ENCODE measurements around the gene MYOD1.

The MYOD1 gene

DNA sequence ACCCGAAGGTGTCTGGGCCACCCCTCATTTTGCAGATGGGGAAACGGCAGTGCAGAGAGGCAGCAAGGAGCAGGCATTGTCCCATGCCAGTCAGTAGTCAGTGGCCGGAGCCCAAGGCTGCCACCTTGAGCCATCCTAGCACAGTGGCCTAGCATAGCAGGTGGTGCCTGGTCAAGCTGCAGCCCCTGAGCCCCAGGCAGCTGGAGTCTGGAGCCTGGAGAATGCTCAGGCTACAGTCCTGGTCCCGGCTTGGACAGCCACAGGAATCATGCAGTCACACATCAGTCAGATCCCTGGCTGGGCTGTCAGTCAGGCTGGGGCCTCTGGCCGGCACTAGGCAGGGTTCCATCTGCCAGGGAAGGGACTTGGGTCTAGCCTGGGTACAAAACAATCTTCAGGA is 33.8 kb downstream of the MYOD1 start:
- no peak overlapping the region for H3K4me3 ChIP-seq (ENCODE audit: low read depth, low read length)
- in situ Hi-C loops (cut with HindIII; ENCODE audit: low sequenced_read_pairs): no loop called here
- TF ChIP-seq CTCF (IDR thresholded peaks at IDR 0.05; ENCODE audit: low read depth, low read length): no peak
- no peak for DNase-seq (ENCODE audit: low read depth, low spot score)

DNA sequence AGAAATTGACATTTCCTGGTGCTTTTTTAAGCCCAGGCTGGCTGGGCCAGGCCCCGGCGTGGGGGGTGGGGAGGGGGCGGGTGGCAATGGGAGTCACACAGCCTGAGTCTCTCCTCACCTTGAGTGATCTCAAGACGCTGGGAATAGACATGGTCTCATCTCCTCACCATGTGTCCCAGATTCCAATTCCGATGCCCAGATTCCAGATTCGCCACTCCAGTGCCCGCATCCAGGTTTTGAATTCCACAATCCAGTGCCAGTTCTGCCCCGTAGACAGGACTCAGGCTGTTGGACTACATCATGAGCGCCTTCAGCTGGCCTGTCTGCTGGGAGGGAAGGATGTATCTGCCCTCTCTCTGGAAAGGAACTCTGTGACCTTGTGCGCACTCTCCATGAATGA is 34.3 kb downstream of the MYOD1 start:
- TF ChIP-seq CTCF (IDR thresholded peaks at IDR 0.05; ENCODE audit: low read depth, low read length): no peak
- no peak overlapping the region for H3K4me3 ChIP-seq (ENCODE audit: low read depth, low read length)
- no peak for DNase-seq (ENCODE audit: low read depth, low spot score)
- in situ Hi-C loops (cut with HindIII; ENCODE audit: low sequenced_read_pairs): no loop called here

DNA sequence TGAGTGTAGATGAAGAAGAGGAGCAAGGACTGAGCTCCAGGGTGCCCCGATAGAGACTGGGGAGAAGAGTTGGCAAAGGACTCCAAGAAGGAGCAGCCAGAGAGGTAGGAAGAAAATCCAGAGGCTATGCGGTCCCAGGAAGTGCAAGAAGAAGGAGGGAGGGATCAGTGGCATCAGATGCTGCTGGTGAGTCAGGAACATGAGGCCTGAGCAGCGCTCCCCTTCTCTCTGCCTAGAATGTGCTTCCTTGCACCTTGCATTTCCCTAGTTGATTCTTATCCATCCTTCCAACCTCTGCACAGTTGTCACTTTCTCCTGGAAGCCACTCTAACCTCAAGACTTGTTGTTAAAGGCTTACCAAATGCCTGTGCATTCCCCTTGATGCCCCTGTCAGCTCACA is 36.5 kb downstream of the MYOD1 start:
- DNase-seq (ENCODE audit: low read depth, low spot score): no peak
- in situ Hi-C loops (cut with HindIII; ENCODE audit: low sequenced_read_pairs): no loop called here
- no peak for TF ChIP-seq CTCF (IDR thresholded peaks at IDR 0.05; ENCODE audit: low read depth, low read length)
- no peak overlapping the region for H3K4me3 ChIP-seq (ENCODE audit: low read depth, low read length)

DNA sequence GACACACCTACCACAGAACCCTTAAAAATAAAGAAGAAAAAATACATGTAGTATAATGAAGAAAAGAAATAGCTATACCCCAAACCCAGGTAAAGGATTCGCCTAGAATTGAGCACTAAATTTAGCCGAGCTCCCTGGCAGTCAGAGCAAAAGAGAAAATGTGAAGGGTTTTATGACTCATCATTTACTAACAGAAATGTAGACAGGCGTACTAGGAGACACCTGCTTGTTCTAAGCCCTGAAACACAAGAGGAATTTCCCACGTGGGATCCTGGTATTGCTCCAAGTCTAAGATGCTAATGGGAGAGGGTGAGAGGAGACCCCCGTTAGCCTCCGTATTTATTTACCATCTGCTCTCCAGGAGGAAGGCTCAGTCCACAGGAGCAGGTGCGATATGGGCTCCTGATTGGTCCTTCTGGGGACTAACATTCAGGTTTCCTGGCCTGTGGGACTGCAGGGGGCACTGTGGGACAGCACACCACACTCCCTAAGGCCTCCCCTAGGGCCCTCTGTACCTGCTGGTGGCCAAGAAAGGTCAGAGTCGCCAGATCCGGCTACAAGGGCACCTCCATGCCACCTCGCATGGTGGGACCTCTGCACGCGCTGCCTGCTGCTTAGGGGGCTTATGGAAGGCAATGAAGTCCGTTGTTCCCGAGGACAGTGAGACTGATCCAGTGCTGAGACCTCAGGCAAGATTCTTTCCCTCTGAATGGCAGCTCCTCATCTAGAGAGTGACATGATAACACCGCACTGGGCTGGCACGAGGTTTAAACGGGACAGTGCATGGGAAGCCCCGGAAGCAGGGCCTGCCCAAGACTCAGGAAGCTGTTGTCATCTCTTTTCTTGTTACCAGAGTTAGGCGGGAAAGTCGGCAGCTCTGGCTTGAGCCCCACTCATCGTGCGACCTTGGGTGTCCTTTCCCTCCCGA is 41.0 kb downstream of the MYOD1 start:
- peak; percentile 14 for DNase-seq (ENCODE audit: low read depth, low spot score)
- in situ Hi-C loops (cut with HindIII; ENCODE audit: low sequenced_read_pairs): no loop called here
- no peak overlapping the region for H3K4me3 ChIP-seq (ENCODE audit: low read depth, low read length)
- TF ChIP-seq CTCF (IDR thresholded peaks at IDR 0.05; ENCODE audit: low read depth, low read length): peak; percentile 62

- H3K4me3 ChIP-seq (ENCODE audit: low read depth, low read length): no peak overlapping the region
- no peak for DNase-seq (ENCODE audit: low read depth, low spot score)
- TF ChIP-seq CTCF (IDR thresholded peaks at IDR 0.05; ENCODE audit: low read depth, low read length): no peak
- in situ Hi-C loops (cut with HindIII; ENCODE audit: low sequenced_read_pairs): no loop called here
Observed at GRCh38 chr11:17762309-17762974, 43.1 kb downstream of the MYOD1 start.

GRCh38 chr11:17763244-17763643 is 43.9 kb downstream of the MYOD1 start:
- in situ Hi-C loops (cut with HindIII; ENCODE audit: low sequenced_read_pairs): no loop called here
- no peak for TF ChIP-seq CTCF (IDR thresholded peaks at IDR 0.05; ENCODE audit: low read depth, low read length)
- no peak overlapping the region for H3K4me3 ChIP-seq (ENCODE audit: low read depth, low read length)
- DNase-seq (ENCODE audit: low read depth, low spot score): no peak

Data from astrocyte of the spinal cord (primary cell).